Fibroblast of skin of abdomen (primary cell): ENCODE measurements around the gene ALDH4A1.
A peak's percentile ranks its signal among the peaks of the same experiment; 100 is the strongest.

Source experiments
- DNase-seq: peaks from one replicate; pipeline ENCODE4 v3.0.0-alpha.2; 2013

Gene ALDH4A1

GRCh38 chr1:18921516-18922251 is 19.3 kb upstream of the ALDH4A1 start:
- no peak for DNase-seq

GRCh38 chr1:18920931-18921330 is 18.6 kb upstream of the ALDH4A1 start:
- DNase-seq, result no peak

DNA sequence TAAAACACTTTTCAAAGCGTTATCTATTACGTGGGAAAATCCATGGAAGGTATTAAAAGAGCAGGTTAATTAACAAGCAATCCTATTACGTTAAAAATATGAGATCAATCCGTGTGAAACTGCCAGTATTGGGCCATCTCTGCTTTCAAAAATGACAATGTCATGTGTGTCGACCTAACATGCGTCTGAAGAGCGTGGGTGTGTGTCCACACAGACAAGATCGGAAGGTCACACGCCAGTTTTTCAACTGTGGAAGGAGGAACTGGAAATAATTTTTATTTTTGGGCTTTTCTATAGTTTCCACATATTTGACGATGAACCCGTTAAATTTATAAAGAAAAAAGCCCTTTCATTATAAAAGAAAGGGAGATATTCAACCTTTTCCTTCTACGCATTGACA is 17.6 kb upstream of the ALDH4A1 start:
- DNase-seq, result no peak

- DNase-seq, result no peak
These were observed 17.0 kb upstream of the ALDH4A1 start for GRCh38 chr1:18919197-18919905.

DNA sequence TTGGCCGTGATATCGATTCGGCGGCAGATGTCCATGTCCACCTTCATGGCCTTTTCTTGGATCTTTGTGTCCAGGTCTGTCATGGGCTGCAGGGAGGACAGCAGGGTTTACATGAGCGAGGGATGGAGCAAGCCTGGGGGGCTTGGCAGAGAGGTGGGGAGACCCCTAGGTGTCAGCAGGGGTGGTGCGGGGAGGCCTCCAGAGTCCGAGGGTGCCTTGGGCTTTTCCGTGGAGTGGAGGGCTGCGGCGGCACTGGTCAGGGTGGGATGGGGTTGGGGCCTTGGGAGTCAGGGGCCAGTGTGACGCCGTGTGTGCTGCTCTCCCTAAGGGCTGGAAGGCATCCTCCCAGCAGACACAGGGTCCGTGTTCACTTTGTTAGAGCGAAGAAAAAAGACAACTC is 16.1 kb upstream of the ALDH4A1 start:
- no peak for DNase-seq

- no peak for DNase-seq
These were observed 14.9 kb upstream of the ALDH4A1 start for GRCh38 chr1:18917071-18917799.

- no peak for DNase-seq
These were observed 13.0 kb upstream of the ALDH4A1 start for GRCh38 chr1:18915341-18915740.

DNA sequence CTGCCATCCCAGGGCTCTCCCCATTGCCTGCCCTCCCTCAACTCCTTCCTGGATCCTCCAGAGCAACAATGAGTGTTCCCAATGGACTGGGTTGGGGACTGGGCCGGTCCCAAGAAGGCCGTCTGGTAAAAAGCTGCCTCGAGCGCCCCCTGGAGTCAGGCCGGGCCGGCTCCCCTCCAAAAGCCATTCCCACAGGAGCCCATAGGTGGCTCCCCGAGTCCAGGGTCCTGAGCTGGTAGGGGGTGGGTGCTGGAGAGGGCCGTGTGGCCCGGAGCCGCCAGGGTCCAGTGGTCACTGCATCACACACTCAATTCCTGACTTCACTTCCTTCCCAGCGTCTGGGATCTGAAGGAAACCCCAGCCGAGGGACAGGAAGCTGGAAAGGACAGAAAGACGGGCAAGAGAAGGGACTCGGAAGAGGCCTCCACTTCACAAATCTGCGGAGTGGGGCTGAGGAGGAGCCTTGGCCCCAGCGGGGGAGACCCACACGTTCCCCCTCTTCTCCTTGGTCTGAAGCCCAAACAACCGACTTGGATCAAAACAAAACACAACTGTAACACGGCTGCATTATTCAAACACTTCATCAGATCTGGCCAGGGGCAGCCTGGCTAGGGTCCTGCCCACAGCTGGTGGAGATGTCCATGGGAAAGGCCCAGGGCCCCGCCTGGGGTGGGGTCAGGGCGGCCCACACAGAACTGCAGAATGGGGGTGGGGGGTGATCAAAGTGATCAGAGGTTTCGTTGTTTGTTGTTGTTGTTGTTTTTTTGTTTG is 10.9 kb upstream of the ALDH4A1 start:
- DNase-seq, result peak; percentile 76

- no peak for DNase-seq
These were observed 10.2 kb upstream of the ALDH4A1 start for GRCh38 chr1:18912550-18912949.

DNA sequence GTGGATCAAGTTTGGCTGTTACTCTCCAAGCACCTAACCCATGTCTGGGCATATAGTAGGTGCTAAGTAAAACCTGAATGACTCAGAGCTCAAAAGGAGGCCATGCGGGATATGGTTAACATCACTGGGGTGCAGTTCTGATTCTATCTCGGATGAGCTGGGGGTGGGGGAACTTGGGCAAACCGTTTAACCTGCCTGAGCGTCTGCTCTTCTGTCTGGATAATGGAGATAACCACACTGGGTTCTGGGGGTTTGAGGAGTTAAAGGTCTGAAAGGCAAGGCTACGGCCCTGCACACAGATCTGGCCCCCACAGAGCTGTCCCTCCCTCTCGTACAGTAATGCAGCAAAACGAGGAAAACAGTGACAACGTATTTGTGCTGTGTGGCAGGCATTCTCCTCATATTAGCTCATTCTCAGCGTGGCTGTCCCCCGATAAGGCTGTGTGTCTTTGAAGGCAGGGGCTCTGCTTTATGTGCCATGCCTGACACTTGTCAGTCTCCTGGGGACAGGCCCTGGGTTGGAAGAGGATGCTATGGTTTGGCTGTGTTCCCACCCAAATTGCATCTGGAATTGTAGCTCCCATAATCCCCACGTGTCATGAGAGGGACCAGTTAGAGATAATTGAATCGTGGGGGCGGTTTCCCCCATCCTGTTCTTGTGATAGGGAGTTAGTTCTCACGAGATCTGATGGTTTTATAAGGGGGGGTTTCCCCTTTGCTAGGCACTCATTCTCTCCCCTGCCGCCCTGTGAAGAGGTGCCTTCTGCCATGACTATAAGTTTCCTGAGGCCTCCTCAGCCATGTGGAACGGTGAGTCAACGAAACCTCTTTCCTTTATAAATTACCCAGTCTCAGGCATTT is 6.8 kb upstream of the ALDH4A1 start:
- no peak for DNase-seq

DNA sequence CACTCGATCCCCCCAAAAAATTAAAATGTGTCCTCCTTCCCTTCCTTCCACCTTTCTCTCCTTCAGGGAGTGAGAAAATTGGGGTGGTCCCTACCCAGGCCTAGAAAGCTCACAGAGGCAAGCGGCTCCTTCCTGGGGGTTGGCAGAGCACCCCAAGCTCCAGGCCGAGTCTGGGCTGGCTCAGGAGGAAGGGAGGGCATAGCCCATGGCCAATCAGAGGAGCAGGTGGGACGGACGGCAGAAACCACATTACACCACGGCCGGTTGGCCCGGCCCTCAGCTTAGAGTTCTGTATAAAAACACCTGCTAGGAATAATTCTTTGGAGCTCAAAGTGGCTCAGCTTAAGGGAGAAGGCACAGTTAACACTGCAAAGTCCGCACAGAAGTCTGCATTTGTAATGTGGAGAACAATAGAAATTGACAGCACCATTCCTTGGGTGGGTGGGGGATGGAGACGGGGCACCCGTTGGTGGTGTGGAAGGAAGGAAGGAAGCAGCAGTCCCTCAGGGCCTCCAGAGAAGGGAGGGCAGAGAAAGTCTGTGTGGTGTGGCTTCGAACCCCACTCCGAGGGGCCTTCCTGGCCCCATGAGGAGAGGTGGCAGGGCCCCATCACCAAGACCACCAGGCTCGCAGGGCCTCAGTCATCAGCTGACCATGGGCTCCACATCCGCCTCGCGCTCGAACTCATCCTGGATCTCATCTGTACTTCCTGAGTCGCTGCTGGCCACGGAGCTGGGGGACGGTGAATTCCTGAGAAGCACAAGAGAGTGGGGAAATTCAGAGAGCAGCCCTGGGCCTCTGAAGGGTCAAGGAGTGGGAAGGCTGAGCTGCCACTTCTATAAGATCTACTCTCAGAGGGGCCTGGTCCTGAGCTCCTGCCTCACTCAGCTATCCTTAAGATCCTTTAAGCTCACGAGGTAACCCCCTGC is 5.8 kb upstream of the ALDH4A1 start:
- DNase-seq, result no peak

- peak; percentile 63 for DNase-seq
These were observed 4.9 kb upstream of the ALDH4A1 start for GRCh38 chr1:18907021-18907916.

DNA sequence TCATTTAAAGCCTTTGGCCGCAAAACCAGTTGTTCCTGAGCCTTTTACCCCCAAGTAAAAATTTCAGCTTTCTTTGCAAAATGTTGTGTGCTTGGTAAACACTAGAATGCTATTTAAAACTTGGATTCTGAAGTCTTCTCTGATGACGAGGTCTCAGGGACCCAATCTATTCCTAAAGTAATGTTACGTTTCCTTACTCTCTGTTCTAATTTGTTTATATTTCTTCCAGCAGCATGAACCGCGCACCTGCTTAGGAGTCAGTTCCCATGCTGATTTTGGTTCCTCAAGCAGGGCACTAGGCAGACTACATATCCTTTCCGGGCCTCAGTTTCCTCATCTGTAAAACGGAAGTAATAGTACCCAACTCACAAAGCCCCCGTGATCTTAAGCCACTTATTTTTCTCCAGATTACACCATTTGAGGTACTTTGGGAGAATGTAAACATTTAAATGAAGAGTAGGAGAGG is 969 bp upstream of the ALDH4A1 start:
- DNase-seq, result no peak

- peak; percentile 9 for DNase-seq
These were observed 318 bp downstream of the ALDH4A1 start for GRCh38 chr1:18901952-18902522.

GRCh38 chr1:18901147-18901951 is 1.0 kb downstream of the ALDH4A1 start:
- DNase-seq, result no peak

- DNase-seq, result peak; percentile 12
These were observed 2.0 kb downstream of the ALDH4A1 start for GRCh38 chr1:18900303-18900841.

- no peak for DNase-seq
These were observed 2.8 kb downstream of the ALDH4A1 start for GRCh38 chr1:18899363-18900049.
